ENCODE measurements around the gene COMMD10. TPM values are rescaled to one million over a fixed set of nuclear protein-coding genes. Genes with fewer than 3 reads are reported as not detected.

COMMD10 gene
- polyA plus RNA-seq, 1 donor (not counting 4 experiments of a cell fraction or from before 2014, with no cell fraction given) = 22.3 TPM

DNA sequence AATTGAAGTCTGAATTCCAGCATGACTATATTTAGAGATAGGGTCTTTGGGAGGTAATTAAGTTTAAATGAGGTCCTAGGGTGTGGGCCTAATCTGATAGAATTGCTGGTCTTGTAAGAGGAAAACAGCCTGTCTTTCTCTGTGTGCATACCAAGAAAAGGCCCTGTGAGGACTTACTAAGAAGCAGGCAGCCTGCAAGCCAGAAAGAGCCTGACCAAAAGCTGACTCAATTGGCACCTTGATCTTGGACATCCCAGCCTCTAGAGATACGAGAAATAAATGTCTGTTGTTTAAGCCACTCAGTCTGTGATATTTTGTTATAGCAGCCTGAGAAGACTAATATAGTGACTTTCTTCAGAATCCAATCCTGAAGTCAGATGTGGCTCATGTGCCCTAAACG is 38.0 kb upstream of the COMMD10 start:
- FAIRE-seq (no peak), DNase-seq (ENCODE audit: low read depth, low spot score) (no peak)
- no peaks in the 10 kb centered on the region for H3K79me2 ChIP-seq (ENCODE audit: control insufficient read depth, insufficient read depth, low read length)
- TF ChIP-seq, protein P1, sequence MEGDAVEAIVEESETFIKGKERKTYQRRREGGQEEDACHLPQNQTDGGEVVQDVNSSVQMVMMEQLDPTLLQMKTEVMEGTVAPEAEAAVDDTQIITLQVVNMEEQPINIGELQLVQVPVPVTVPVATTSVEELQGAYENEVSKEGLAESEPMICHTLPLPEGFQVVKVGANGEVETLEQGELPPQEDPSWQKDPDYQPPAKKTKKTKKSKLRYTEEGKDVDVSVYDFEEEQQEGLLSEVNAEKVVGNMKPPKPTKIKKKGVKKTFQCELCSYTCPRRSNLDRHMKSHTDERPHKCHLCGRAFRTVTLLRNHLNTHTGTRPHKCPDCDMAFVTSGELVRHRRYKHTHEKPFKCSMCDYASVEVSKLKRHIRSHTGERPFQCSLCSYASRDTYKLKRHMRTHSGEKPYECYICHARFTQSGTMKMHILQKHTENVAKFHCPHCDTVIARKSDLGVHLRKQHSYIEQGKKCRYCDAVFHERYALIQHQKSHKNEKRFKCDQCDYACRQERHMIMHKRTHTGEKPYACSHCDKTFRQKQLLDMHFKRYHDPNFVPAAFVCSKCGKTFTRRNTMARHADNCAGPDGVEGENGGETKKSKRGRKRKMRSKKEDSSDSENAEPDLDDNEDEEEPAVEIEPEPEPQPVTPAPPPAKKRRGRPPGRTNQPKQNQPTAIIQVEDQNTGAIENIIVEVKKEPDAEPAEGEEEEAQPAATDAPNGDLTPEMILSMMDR (optimal IDR thresholded peaks at IDR 0.05 in 1 of 3, IDR thresholded peaks at IDR 0.05 in 1 of 3, conservative IDR thresholded peaks at IDR 0.05 in 1 of 3; ENCODE audit: extremely low read depth in 1 of 3, insufficient read depth in 2 of 3, low read length in 3 of 3) = no peak
- no peak for TF ChIP-seq EZH2 (IDR thresholded peaks at IDR 0.05; ENCODE audit: low read length)
- no peaks in the 10 kb centered on the region for H3K4me1 ChIP-seq (ENCODE audit: control insufficient read depth, extremely low read depth, insufficient read depth, low read length)
- no peak overlapping the region for H3K4me3 ChIP-seq (ENCODE audit: control insufficient read depth in 2 of 3, extremely low read depth in 1 of 3, insufficient read depth in 2 of 3, low read depth in 1 of 3, low read length in 3 of 3)
- no peaks in the 10 kb centered on the region for H3K9me3 ChIP-seq (ENCODE audit: control insufficient read depth, low read depth, low read length)
- no peak overlapping the region for H3K9ac ChIP-seq (ENCODE audit: control insufficient read depth, extremely low read depth, insufficient read depth, low read length)
- H3K4me2 ChIP-seq (ENCODE audit: control insufficient read depth, extremely low read depth, insufficient read depth, low read depth, low read length) = no peak overlapping the region
- H2AFZ ChIP-seq (ENCODE audit: control insufficient read depth, low read length) = no peak overlapping the region
- dilution Hi-C loops (cut with MboI; ENCODE audit: extremely low pct_ligation_motif_present, low sequenced_read_pairs) = no loop called here
- no peaks in the 10 kb centered on the region for H3K27me3 ChIP-seq (ENCODE audit: control insufficient read depth, extremely low read depth, insufficient read depth, low read length)
- no peaks in the 10 kb centered on the region for H3K9me1 ChIP-seq (ENCODE audit: control insufficient read depth, extremely low read depth, insufficient read depth, low read length)
- H3K36me3 ChIP-seq (ENCODE audit: control insufficient read depth in 2 of 2, extremely low read depth in 1 of 2, insufficient read depth in 2 of 2, low read length in 2 of 2) = no peaks in the 10 kb centered on the region
- H3K27ac ChIP-seq (ENCODE audit: control insufficient read depth, insufficient read depth, low read length) = no peak overlapping the region
- no peaks in the 10 kb centered on the region for H4K20me1 ChIP-seq (ENCODE audit: control insufficient read depth, extremely low read depth, insufficient read depth, low read length)

DNA sequence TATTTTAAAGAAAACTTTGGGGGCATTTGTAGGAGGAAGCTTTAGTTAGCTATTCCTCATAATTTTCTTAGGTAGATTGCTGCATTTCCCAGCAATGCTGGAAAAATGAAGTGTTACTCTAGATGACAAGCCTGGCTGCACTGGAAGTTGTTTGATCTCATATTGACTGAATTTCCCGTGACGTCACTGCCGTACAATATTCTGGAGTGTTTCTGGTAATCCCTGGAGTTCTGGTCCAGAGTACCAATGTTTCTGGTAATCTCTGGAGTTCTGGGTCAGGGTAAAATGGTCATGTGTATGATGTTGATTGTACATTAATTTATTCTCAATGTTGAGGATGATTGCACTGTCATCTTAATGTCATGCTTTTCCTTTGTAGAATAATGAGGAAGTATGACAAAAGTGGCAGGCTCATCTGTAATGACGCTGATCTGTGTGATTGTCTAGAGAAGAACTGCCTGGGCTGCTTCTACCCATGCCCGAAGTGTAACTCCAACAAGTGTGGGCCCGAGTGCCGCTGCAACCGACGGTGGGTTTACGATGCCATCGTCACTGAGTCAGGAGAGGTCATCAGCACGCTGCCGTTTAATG is 26.4 kb upstream of the COMMD10 start:
- no peak for FAIRE-seq
- Histone ChIP-seq H3K9ac (ENCODE audit: control insufficient read depth, extremely low read depth, insufficient read depth, low read length) (no peak overlapping the region), H3K4me3 (ENCODE audit: control insufficient read depth in 2 of 3, extremely low read depth in 1 of 3, insufficient read depth in 2 of 3, low read depth in 1 of 3, low read length in 3 of 3) (no peak overlapping the region), H4K20me1 (ENCODE audit: control insufficient read depth, extremely low read depth, insufficient read depth, low read length) (no peaks in the 10 kb centered on the region), H3K4me1 (ENCODE audit: control insufficient read depth, extremely low read depth, insufficient read depth, low read length) (no peaks in the 10 kb centered on the region), H3K4me2 (ENCODE audit: control insufficient read depth, extremely low read depth, insufficient read depth, low read depth, low read length) (no peak overlapping the region), H2AFZ (ENCODE audit: control insufficient read depth, low read length) (no peak overlapping the region), H3K27me3 (ENCODE audit: control insufficient read depth, extremely low read depth, insufficient read depth, low read length) (peaks cover 3% of the 10 kb centered on the region), H3K36me3 (ENCODE audit: control insufficient read depth in 2 of 2, extremely low read depth in 1 of 2, insufficient read depth in 2 of 2, low read length in 2 of 2) (no peaks in the 10 kb centered on the region), H3K9me1 (ENCODE audit: control insufficient read depth, extremely low read depth, insufficient read depth, low read length) (no peaks in the 10 kb centered on the region), H3K27ac (ENCODE audit: control insufficient read depth, insufficient read depth, low read length) (no peak overlapping the region), H3K9me3 (ENCODE audit: control insufficient read depth, low read depth, low read length) (no peaks in the 10 kb centered on the region), H3K79me2 (ENCODE audit: control insufficient read depth, insufficient read depth, low read length) (no peaks in the 10 kb centered on the region)
- TF ChIP-seq EZH2 (IDR thresholded peaks at IDR 0.05; ENCODE audit: low read length) = no peak
- TF ChIP-seq, protein P1 (optimal IDR thresholded peaks at IDR 0.05 in 1 of 3, IDR thresholded peaks at IDR 0.05 in 1 of 3, conservative IDR thresholded peaks at IDR 0.05 in 1 of 3; ENCODE audit: extremely low read depth in 1 of 3, insufficient read depth in 2 of 3, low read length in 3 of 3) = no peak
- no peak for DNase-seq (ENCODE audit: low read depth, low spot score)
- dilution Hi-C loops (cut with MboI; ENCODE audit: extremely low pct_ligation_motif_present, low sequenced_read_pairs) = no loop called here
